PFSK-1 (cell line): Measurements from ENCODE around the gene PNPLA8.

Experiments
- SIN3A ChIP-seq: IDR thresholded peaks from 2 replicates; pipeline ENCODE4 v1.6.1; 2012; ENCODE audit warnings: mild to moderate bottlenecking, low read length, moderate library complexity, borderline replicate concordance; ENCODE audit not compliant: insufficient read depth
- TAF1 ChIP-seq: IDR thresholded peaks from 2 replicates; pipeline ENCODE4 v1.6.1; 2012; ENCODE audit warnings: low read length, control low read depth, borderline replicate concordance; ENCODE audit not compliant: insufficient read depth

- TF ChIP-seq TAF1 (no peak), SIN3A (no peak)
Measured at GRCh38 chr7:108541478-108541877, 15.5 kb upstream of the PNPLA8 start.
